Epithelial cell of esophagus (primary cell): Measurements from ENCODE around the gene DLGAP4.

Experiments
- DNase-seq: peaks from one replicate; pipeline ENCODE4 v3.0.0; 2010; ENCODE audit warnings: low read depth
- H3K4me3 ChIP-seq: 2 replicates; pipeline ENCODE4 v1.5.1; 2011; ENCODE audit warnings: mild to moderate bottlenecking, low read length, control low read depth
- TF ChIP-seq, protein P1 (sequence below): IDR thresholded peaks from 2 replicates; pipeline ENCODE4 v1.5.1; 2011; ENCODE audit warnings: low read depth, mild to moderate bottlenecking, low read length, control low read depth, inconsistent platforms; ENCODE audit not compliant: insufficient read depth; ENCODE audit errors: missing control alignments

The DLGAP4 gene

DNA sequence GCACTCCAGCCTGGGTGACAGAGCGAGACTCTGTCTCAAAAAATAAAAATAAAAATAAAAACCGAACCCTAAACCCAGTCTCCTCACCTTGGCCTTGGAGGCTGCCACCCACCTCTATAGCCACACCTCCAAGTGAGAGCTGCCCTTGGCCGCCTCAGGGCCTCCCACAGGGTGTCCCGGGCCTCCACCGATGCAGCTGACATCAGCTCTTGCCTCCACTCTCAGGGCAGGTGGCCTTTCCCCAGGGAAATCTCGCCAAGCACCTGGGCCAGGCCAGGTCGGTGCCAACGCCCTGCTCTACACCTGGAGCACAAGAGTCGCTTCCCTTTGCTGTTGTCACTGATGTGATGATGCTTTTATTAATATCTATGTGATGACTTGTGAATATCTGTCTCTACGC lies 226.2 kb downstream of the DLGAP4 start:
- no peak for DNase-seq
- TF ChIP-seq, protein P1, sequence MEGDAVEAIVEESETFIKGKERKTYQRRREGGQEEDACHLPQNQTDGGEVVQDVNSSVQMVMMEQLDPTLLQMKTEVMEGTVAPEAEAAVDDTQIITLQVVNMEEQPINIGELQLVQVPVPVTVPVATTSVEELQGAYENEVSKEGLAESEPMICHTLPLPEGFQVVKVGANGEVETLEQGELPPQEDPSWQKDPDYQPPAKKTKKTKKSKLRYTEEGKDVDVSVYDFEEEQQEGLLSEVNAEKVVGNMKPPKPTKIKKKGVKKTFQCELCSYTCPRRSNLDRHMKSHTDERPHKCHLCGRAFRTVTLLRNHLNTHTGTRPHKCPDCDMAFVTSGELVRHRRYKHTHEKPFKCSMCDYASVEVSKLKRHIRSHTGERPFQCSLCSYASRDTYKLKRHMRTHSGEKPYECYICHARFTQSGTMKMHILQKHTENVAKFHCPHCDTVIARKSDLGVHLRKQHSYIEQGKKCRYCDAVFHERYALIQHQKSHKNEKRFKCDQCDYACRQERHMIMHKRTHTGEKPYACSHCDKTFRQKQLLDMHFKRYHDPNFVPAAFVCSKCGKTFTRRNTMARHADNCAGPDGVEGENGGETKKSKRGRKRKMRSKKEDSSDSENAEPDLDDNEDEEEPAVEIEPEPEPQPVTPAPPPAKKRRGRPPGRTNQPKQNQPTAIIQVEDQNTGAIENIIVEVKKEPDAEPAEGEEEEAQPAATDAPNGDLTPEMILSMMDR = no peak

DNA sequence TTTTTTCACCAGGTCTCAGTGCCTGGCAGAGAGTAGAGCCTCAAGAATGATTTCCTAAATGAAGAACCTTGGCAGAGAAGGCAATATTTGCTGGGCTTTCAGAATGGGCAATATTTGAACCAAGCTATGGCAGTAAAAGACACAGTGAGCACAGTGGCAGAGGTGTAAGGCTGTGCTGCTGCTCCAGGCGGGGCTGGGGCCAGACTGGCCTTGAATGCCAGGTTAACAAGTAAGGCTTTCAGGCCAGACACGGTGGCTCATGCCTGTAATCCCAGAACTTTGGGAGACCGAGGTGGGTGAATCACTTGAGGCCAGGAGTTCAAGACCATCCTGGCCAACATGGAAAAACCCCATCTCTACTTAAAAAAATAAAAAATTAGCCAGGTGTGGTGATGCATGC lies 226.7 kb downstream of the DLGAP4 start:
- H3K4me3 ChIP-seq = no peak overlapping the region
- TF ChIP-seq, protein P1 = no peak
- no peak for DNase-seq

More for the DNA sequence above, 226.2 kb downstream of the DLGAP4 start:
- no peak overlapping the region for H3K4me3 ChIP-seq

DNA sequence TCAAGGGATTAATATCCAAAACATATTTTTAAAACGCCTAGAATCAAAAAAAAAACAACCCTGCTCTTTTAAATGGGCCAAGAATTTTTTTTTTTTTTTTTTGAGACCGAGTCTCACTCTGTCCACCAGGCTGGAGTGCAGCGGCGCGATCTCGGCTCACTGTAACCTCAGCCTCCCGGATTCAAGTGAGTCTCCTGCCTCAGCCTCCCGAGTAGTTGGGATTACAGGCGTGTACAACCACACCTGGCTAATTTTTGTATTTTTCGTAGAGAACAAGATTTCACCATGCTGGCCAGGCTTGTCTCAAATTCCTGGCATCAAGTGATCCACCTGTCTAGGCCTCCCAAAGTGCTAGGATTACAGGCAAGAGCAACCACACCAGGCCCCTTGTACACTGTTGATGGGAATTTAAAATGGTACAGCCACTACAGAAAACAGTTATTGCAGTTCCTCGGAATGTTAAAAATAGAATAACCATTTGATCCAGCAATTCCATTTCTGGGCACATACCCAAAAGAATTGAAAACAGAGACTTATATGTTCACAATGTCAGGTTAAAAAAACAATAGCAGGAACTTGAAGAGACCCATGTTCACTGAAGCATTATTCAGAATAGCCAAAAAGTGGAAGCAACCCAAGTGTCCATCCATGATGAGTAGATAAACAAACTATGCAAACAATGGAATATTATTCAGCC lies 232.0 kb downstream of the DLGAP4 start:
- DNase-seq = no peak
- TF ChIP-seq, protein P1 = no peak
- no peak overlapping the region for H3K4me3 ChIP-seq

DNA sequence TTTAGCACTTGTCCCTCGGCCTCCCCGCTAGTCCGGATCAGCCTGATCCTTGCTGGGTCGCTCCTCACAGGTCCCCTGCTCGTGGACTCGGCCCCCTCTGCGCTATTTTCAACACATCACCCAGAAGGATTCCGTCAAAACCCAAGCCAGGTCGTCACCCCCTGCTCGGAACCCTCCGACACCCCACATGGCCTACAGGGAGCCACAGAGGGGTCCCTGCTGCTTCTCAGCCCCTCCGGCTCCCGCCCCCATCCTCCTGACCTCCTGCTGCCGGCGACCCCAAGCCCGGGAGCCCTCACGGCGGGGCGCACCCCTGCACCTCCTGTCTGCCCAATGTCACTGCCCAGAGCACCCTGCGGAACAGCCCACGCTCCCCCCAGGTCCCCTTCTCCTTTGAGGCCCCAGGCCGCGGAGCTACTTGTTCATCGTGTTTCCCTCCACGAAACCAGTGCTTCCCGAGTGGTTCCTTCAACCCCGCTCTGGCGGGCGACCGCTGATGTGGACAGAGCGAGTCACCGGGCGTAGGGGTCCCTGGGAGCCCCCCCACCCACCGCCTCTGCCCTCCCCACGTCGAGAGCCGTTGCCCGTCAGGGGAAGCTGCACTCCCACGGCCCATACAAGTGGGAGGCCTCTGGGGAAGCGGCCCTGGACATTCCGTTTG lies 234.5 kb downstream of the DLGAP4 start:
- H3K4me3 ChIP-seq = no peak overlapping the region
- TF ChIP-seq, protein P1 = no peak
- DNase-seq = no peak

GRCh38 chr20:36541227-36541767 lies 235.2 kb downstream of the DLGAP4 start, which contains the start of gene MYL9:
Gene MYL9, plus strand, starts transcription at chr20:36541519. Its CDS starts 3,366 bp downstream, at chr20:36544885.
- peak within 1 kb of the TSS; percentile 21 for H3K4me3 ChIP-seq
- DNase-seq = peak; percentile 53
- TF ChIP-seq, protein P1 = no peak

DNA sequence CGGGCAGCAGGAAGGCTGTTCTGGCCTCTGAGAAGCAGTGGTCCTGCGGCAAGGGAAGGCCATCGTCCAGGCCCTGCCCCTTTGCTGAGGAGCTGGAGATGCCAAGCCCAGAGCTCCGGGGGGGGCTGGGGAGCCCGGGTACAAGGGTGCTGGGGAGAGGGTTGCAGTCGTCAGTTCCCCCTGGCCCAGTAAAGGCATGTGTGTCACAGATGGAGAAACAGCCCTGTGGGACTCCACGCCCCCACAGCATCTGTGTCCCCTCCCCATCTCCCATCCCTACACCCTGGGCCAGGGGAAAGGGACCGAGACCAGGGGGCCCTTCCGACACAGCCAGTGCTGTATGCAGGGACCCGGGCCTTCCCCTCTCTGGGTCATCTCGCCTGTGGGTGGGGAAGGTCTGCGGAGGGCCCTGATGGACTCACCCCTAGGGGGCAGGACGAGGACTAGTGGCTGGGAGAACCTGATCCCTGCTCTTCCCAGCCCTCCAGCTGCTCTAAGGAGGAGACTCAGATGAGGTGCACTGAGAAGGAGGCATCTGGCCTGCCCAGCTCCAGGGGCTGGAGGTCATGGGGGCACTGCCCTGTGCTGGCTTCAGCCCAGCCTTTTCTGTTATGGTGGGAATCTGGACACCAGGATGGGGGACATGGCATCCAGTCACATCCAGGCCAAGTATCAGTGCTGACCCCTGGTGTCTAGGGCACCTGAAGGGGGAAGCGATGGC lies 235.8 kb downstream of the DLGAP4 start:
- TF ChIP-seq, protein P1 = peak; percentile 19
- DNase-seq = peak; percentile 19
- H3K4me3 ChIP-seq = peak overlapping the region; percentile 21
